GM23248 (cell line): Measurements from ENCODE around the gene BTBD8. TPM values are rescaled to one million over a fixed set of nuclear protein-coding genes. Genes with fewer than 3 reads are reported as not detected.

ENCODE experiments used
- DNase-seq: peaks from one replicate; pipeline ENCODE4 v3.0.0-alpha.2; 2015
- H2AFZ ChIP-seq: fragments of 200-600 bp; sonication (generic); 2 replicates; pipeline ENCODE4 v1.6.1; 2016; ENCODE audit warnings: antibody characterized with exemption
- H3F3A ChIP-seq: fragments of 200-600 bp; sonication (generic); 2 replicates; pipeline ENCODE4 v1.6.1; 2016; ENCODE audit warnings: mild to moderate bottlenecking, antibody characterized with exemption, mixed run types; ENCODE audit not compliant: insufficient read depth
- H3K27ac ChIP-seq: fragments of 200-600 bp; sonication (generic); 2 replicates; pipeline ENCODE4 v1.5.1; 2016; ENCODE audit warnings: mild to moderate bottlenecking
- H3K27me3 ChIP-seq: fragments of 200-600 bp; sonication (generic); replicated peaks from 2 replicates; pipeline ENCODE4 v1.6.1; 2016; ENCODE audit warnings: mild to moderate bottlenecking; ENCODE audit not compliant: insufficient read depth
- H3K36me3 ChIP-seq: fragments of 200-600 bp; sonication (generic); 2 replicates; pipeline ENCODE4 v1.6.1; 2016; ENCODE audit warnings: low read depth, mild to moderate bottlenecking
- H3K4me1 ChIP-seq: fragments of 200-600 bp; sonication (generic); 2 replicates; pipeline ENCODE4 v1.6.1; 2016; ENCODE audit warnings: mild to moderate bottlenecking; ENCODE audit not compliant: insufficient read depth
- H3K4me2 ChIP-seq: fragments of 200-600 bp; sonication (generic); one replicate; pipeline ENCODE4 v1.6.1; 2016; ENCODE audit warnings: mild to moderate bottlenecking; ENCODE audit not compliant: unreplicated experiment
- H3K4me3 ChIP-seq: fragments of 200-600 bp; sonication (generic); 2 replicates; pipeline ENCODE4 v1.5.1; 2016; ENCODE audit warnings: mild to moderate bottlenecking
- H3K79me2 ChIP-seq: fragments of 200-600 bp; sonication (generic); 2 replicates; pipeline ENCODE4 v1.6.1; 2016; ENCODE audit warnings: mild to moderate bottlenecking; ENCODE audit not compliant: insufficient read depth
- H3K9ac ChIP-seq: fragments of 200-600 bp; sonication (generic); 2 replicates; pipeline ENCODE4 v1.6.1; 2016; ENCODE audit warnings: mild to moderate bottlenecking
- H3K9me2 ChIP-seq: fragments of 200-600 bp; sonication (generic); 2 replicates; pipeline ENCODE4 v1.6.1; 2016; ENCODE audit warnings: mixed run types, mild to moderate bottlenecking, moderate library complexity; ENCODE audit not compliant: insufficient read depth
- H3K9me3 ChIP-seq: fragments of 200-600 bp; sonication (generic); one replicate; pipeline ENCODE4 v1.6.1; 2017; ENCODE audit warnings: low read depth
- H4K20me1 ChIP-seq: fragments of 200-600 bp; sonication (generic); 2 replicates; pipeline ENCODE4 v1.6.0; 2016; ENCODE audit not compliant: insufficient read depth
- EZH2 ChIP-seq: fragments of 200-600 bp; sonication (generic); IDR thresholded peaks from 2 replicates; pipeline ENCODE4 v1.6.1; 2018; ENCODE audit warnings: antibody characterized with exemption, mild to moderate bottlenecking; ENCODE audit not compliant: insufficient read depth, poor library complexity, severe bottlenecking
- EZH2phosphoT487 ChIP-seq: fragments of 200-600 bp; sonication (generic); IDR thresholded peaks from 2 replicates; pipeline ENCODE4 v1.6.1; 2018; ENCODE audit warnings: antibody characterized with exemption, moderate library complexity, mild to moderate bottlenecking, low read depth; ENCODE audit not compliant: insufficient read depth
- WGBS, 2 experiments: methylation state at CpG; one replicate each; pipeline ENCODE4 v1.1.6; 2015 to 2017; ENCODE audit warnings: low lambda C conversion rate in 2 of 2, low coverage in 1 of 2; ENCODE audit errors: missing lambda C conversion rate in 2 of 2; 5-methylcytosine and 5-hydroxymethylcytosine counted together
- in situ Hi-C: fragments of 300-500 bp; cut with MboI; formaldehyde crosslinking; loops from 2 replicates; pipeline ENCODE4 v1.15.0; 2020
- polyA plus RNA-seq: library from polyadenylated mRNA; unstranded; fragments of >200 nt; fragmentation: Nextera tagmentation; extraction: Ambion mirVana; gene quantifications from 2 replicates; pipeline ENCODE4 v1.2.1, GENCODE V29; 2016
- total RNA-seq: library from RNA; depleted of rRNA; stranded (reverse); fragments of >200 nt; shearing (Covaris generic); gene quantifications from 2 replicates; pipeline ENCODE4 v1.2.3, GENCODE V29; 2014

The BTBD8 gene
- total and polyA plus RNA-seq, 2 experiments from 2014 or later = 1.6 to 2.2 TPM

DNA sequence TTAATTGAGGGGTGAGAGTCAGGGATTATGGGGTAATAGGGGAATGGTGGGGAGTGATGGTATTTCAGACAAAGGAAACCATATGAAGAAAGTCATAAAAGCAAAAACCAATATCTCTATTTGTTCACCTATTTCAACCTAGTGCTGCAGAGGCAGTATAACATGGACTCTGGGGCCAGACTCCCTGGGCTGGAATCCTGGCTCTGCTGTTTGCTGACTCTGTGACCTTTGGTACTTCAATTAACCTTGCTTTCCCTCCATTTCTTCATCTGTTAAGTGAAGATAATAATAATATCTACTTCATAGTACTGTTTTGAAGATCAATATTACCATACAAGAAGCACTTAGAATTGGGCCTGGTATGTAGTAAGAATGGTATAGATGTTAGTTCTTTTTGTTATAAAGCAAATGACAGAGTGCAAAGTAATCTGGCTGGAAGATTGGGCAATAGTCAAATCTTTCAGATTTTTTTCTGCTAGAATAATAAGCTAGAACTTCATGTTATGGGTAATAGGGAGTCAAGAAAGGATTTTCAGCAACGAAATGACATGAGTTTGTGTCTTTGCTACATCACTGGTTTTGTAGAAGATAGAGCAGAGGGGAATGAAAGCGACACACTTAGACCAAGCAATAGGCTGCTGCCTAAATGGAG is 41.3 kb upstream of the BTBD8 start:
- in situ Hi-C loops = no loop called here
- WGBS, 2 experiments = 50 to 55% methylated on average over 2 of the region's 2 CpGs

DNA sequence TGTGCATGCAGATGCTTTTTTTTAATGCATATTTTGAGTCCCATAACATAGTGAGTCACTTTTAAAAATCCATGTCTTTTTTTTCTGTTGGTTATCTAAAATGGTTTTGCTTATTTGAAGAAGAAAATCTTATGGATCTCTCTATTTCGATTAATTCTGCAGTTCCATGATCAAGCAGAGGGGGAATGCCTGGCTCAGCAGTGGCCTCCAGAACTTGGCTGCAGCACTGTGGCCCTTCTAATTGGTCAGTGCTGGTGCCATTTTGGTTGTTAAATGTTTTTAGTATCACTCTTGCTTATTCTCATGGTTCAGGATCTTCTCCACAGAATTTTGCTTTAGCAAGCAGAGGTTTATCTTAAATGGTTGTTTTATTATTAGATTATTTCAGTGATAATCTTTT is 39.2 kb upstream of the BTBD8 start:
- Histone ChIP-seq H2AFZ (no peak overlapping the region), H3K27ac (no peak overlapping the region), H3K9me2 (no peaks in the 10 kb centered on the region), H3K79me2 (no peaks in the 10 kb centered on the region), H3K36me3 (no peaks in the 10 kb centered on the region), H3K4me3 (no peak overlapping the region), H3K4me2 (no peak overlapping the region), H3K4me1 (no peaks in the 10 kb centered on the region), H3F3A (no peaks in the 10 kb centered on the region), H3K9ac (no peak overlapping the region), H3K27me3 (peaks cover under 1% of the 10 kb centered on the region; the same call in 1 of the 2 replicates), H4K20me1 (no peaks in the 10 kb centered on the region), H3K9me3 (no peaks in the 10 kb centered on the region)
- DNase-seq = no peak
- 60 to 80% methylated on average over 1 of the region's 1 CpG for WGBS, 2 experiments
- in situ Hi-C loops = no loop called here
- TF ChIP-seq EZH2 (no peak), EZH2phosphoT487 (no peak)

More for the DNA sequence above, 41.3 kb upstream of the BTBD8 start:
- no peak overlapping the region for H3K27ac ChIP-seq
- no peak overlapping the region for H2AFZ ChIP-seq
- TF ChIP-seq EZH2 (no peak), EZH2phosphoT487 (no peak)
- H3K4me3 ChIP-seq = no peak overlapping the region
- H3K9ac ChIP-seq = no peak overlapping the region
- H3K9me3 ChIP-seq = no peaks in the 10 kb centered on the region
- H3K27me3 ChIP-seq = peaks cover 7% of the 10 kb centered on the region
- no peaks in the 10 kb centered on the region for H3K9me2 ChIP-seq
- H3K4me1 ChIP-seq = no peaks in the 10 kb centered on the region
- H3K4me2 ChIP-seq = no peak overlapping the region
- no peaks in the 10 kb centered on the region for H4K20me1 ChIP-seq
- H3F3A ChIP-seq = no peaks in the 10 kb centered on the region
- H3K36me3 ChIP-seq = no peaks in the 10 kb centered on the region
- H3K79me2 ChIP-seq = no peaks in the 10 kb centered on the region
- DNase-seq = no peak

DNA sequence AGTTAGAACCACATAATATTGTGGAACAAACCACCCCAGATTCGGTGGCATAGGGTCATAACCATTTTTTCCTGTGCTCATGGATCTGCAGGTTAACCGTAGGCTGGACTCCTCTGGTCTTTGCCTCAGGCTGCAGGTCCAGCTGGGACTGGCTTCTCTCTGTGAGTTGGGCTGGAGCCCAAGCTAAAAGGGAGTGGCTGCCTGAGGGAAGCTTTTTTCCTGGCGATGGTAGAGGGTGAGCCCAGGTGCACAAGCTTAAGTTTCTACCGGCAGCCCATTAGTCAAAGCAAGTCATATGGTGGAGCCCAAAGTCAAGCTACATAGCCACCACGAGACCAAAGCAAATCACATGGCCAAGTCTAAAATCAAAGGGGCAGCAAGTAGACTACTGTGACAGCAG is 36.5 kb upstream of the BTBD8 start:
- H3K4me3 ChIP-seq = no peak overlapping the region
- H3K4me1 ChIP-seq = no peaks in the 10 kb centered on the region
- no peak for DNase-seq
- H3K9ac ChIP-seq = no peak overlapping the region
- no peaks in the 10 kb centered on the region for H4K20me1 ChIP-seq
- WGBS, 2 experiments = 56 to 59% methylated on average over 5 of the region's 5 CpGs
- H3K9me2 ChIP-seq = no peaks in the 10 kb centered on the region
- no peak for TF ChIP-seq EZH2phosphoT487
- TF ChIP-seq EZH2 = no peak
- in situ Hi-C loops = no loop called here
- no peak overlapping the region for H3K27ac ChIP-seq
- no peak overlapping the region for H2AFZ ChIP-seq
- no peaks in the 10 kb centered on the region for H3K79me2 ChIP-seq
- no peaks in the 10 kb centered on the region for H3K9me3 ChIP-seq
- no peaks in the 10 kb centered on the region for H3F3A ChIP-seq
- H3K27me3 ChIP-seq = no peaks in the 10 kb centered on the region
- no peaks in the 10 kb centered on the region for H3K36me3 ChIP-seq
- no peak overlapping the region for H3K4me2 ChIP-seq

DNA sequence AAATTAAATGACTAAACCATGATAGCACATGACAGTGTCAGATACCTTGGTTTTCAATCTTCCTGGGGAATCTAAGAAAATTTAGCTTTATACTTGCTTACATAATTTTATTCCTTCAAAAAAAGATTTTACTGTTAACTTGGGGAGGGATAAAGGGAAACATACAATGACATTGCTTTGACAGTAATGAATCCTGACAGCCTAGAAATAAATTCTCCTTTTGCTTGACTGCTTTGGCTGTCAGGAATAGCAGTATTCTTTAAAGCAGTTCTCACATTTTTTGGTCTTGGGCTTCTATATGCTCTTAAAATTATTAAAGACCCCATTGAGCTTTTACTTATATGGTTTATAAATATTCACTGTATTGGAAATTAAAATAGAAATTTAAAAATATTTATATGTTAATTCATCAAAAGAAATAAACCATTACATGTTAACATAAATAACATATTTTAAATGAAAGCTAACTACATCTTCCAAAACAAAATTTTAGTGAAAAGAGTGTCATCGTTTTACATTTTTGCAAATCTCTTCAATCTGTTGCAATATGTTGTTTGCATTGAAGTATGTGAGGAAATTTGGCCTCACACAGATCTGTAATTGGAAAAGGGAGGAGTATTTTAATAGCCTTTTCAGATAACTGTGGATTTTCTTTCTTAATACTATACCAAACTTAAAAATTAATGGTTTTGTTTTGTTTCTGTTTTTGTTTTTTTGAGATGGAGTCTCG is 34.2 kb upstream of the BTBD8 start:
- H3K9me2 ChIP-seq = no peaks in the 10 kb centered on the region
- H3K4me2 ChIP-seq = no peak overlapping the region
- H3K27me3 ChIP-seq = no peaks in the 10 kb centered on the region
- no peaks in the 10 kb centered on the region for H3K4me1 ChIP-seq
- TF ChIP-seq EZH2 (no peak), EZH2phosphoT487 (no peak)
- no peak for DNase-seq
- no peaks in the 10 kb centered on the region for H3K79me2 ChIP-seq
- no peaks in the 10 kb centered on the region for H3K9me3 ChIP-seq
- WGBS, 2 experiments = 50 to 59% methylated on average over 2 of the region's 2 CpGs
- in situ Hi-C loops = no loop called here
- H2AFZ ChIP-seq = no peak overlapping the region
- no peak overlapping the region for H3K27ac ChIP-seq
- H4K20me1 ChIP-seq = no peaks in the 10 kb centered on the region
- no peak overlapping the region for H3K4me3 ChIP-seq
- H3F3A ChIP-seq = no peaks in the 10 kb centered on the region
- H3K36me3 ChIP-seq = no peaks in the 10 kb centered on the region
- H3K9ac ChIP-seq = no peak overlapping the region
